DMS153 treated with DMSO at 0.1 percent for 48 hours (cell line): ENCODE data around the gene CSRP2.

ENCODE experiments used
- DNase-seq: peaks from one replicate; lab custom pipeline; 2025; ENCODE audit not compliant: unreplicated experiment; lab: John Stamatoyannopoulos, UW

The CSRP2 gene

DNA sequence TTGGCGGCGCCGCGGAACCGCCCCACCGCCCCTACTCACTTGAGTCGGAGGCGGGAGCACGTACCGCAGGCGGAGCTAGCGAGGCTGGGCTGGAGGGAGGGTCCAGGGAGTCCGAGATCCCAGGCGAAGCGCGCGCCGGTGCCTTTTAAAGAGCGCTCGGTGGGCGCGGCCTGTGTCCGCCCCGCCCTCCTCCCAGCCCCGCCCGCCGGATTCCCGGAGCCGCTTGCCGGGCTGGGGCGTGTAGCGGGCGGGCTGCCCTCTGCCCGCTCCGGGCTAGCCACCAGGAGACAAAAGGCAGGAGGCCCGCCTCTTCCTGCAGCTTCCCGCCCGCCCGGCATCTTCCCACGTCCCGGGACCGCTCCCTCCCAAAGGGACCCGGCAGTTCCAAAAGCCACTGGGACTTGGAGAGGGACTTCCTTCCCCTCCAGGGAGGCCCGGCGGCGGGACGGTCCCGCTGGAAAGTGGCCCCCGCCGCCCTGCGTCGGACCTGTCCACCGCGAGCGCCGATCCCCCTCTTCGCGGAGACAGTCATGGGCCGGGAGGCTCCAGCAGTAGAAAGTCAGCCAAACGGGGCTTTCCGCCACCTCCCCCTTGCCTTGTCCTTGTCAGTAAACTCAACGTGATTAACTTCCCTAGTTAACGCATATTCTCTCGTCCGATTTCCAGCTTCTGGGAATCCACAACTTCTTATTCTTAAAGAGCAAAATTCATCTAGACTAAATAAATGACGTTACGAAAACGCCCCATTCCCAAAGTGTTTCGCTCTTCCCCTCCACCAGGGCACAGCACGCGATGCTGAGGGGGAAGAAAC lies at the start of gene CSRP2:
CSRP2 (minus strand) TSS at position 121 of the 811 bp plus-strand sequence. CDS start 12,759 bp downstream, outside the sequence.
- DNase-seq, result peak; percentile 54

DNA sequence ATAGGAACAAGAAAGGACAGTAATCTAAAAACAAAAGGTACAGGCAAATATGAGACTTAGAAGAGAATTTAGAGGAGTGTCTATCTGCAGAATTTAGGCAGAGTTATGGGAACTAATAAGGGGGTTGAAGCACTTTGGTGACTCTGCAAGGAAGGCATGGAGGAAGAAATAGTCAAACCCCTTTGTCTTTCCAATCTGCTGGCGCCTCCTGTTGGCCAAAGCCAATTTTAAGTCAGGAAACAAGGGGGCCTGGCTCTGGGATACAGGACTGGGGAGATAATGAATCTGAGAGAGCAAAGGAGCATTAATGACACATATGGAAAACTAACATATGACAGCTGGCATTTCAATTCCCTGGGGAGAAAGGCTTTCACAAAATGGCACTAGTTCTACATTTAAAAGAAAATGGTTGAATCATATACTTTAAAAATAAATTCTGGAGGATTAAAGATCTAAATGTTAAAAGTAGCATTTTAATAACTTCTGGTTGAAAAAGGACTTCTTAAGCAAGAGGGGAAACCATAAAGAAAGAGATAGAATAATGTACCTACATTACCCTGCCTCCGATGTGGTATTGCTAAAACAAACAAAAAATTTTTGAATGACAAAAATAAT lies 48.5 kb upstream of the CSRP2 start:
- DNase-seq, result no peak

DNA sequence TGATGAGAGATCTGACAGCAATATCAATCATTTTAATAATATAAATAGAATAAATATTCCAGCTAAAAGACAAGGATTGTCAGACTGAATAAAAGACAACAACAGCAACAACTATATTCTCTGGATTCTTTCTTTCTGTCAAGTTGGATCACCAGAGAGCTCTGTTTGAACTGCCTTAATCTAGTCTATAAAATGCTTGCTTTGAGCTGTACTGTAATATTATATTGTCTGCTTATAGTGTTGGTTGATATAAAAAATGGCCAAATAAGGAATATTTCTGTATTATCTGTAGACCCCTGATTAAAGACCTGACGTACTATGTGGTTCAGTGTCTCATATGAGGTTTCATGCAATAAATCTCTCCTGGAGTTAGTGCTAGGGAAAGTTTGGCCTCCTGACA lies 46.3 kb upstream of the CSRP2 start:
- no peak for DNase-seq

DNA sequence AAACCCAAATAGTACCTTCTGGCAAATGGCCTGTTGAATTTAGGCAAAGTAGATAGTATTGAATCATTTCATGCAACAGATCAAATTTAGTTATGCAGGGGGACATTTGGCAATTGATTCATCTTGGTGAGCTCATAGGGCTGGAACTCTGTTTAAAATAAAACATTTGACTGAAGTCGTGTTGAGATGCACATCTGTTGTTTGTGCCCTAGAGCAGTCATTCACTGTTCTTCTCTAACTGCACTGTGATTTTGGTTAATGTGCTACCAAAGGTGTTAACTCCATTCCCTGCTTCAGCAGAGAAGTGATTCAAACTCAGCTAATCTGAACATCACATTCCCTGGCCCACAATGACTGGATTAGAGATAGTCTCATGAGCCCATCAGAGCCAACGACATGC lies 44.0 kb upstream of the CSRP2 start:
- no peak for DNase-seq

DNA sequence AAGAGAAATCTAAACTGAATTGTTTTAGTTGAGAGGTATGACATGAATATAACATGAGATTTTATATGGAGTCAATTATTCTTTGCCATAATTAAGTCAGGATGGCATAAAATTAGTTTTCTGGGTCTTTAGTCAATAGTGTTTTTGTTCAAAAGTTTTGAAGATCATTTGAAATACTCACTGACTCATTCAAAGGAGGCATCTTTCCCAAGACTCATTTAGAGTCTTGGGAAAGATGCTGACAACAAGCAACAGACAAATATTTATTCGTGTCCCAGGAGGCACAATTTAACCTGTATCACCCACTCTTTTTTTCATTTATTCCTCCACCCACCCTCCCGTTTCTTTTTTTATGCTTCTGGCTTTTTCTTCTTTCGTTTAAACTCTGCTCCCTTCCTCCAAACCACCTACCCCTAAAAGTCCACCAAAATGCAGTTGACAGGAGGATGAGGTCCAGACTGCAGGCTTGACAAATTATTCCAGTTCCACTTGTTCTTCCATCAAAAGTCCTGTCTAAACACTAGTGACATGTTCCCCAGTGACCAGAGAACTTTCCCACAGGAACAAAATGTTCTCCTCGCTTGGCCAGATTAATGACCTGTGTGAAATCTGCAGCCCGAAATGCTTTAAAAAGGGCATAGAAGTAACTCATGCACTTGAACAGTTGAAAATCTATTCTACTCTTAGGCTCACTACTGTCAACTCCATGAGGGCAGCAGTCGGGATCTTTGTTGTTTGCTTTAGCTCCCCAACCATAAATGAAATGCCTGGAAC lies 43.3 kb upstream of the CSRP2 start:
- no peak for DNase-seq

DNA sequence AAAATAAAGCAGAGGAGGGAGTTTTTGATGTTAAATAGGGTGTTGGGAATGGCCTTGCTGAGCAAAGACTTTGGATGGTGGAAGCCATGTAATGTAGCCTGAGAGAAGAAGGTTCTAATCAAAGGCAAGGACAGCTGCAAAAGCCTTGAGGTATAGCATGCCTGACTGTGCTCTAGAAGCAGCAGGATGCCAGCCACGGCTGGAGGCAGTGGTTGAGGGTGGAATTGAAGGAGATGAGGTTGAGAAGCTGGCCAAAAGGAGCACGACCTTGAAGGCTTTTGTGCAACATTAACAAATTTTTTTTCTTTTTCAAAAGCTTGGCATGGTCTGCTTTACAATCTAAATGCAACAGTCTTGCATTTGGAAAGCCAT lies 42.3 kb upstream of the CSRP2 start:
- no peak for DNase-seq

DNA sequence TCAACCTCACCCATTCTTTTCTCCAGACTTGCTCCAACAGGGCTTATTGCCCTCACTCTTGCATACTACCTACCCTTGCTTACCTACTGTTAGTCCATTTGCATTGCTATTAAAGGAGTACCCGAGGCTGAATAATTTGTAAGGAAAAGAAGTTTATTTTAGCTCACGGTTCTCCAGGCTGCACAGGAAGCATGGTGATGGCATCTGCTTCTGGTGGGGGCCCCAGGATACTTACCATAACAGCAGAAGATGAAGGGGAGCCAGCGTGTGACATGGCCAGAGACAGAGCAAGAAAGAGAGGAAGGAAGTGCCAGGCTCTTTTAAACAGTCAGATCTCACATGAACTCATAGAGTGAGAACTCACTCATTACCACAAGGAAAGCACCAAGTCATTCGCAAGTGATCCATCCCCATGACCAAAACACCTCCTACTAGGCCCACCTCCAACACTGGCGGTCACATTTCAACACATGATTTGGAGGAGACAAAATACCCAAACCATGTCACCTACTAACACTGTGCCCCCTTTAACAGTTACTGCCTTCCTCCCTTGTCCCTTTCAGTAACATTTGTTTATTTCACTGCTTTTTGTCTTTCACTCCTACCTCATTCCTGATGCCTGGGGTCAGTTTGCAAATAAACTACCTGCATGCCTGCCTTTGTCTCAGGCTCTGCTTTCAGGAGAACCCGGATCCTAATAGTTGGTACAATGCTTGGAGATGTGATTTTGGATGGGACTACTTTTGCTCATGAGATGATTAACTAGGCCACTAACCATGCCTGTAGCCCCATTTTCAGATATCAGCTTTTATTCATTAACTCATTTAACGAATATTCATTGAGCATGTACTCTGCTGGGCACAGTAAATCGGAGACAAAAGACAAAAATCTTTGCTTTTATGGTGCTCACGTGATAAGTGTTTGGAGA lies 41.6 kb upstream of the CSRP2 start:
- no peak for DNase-seq

DNA sequence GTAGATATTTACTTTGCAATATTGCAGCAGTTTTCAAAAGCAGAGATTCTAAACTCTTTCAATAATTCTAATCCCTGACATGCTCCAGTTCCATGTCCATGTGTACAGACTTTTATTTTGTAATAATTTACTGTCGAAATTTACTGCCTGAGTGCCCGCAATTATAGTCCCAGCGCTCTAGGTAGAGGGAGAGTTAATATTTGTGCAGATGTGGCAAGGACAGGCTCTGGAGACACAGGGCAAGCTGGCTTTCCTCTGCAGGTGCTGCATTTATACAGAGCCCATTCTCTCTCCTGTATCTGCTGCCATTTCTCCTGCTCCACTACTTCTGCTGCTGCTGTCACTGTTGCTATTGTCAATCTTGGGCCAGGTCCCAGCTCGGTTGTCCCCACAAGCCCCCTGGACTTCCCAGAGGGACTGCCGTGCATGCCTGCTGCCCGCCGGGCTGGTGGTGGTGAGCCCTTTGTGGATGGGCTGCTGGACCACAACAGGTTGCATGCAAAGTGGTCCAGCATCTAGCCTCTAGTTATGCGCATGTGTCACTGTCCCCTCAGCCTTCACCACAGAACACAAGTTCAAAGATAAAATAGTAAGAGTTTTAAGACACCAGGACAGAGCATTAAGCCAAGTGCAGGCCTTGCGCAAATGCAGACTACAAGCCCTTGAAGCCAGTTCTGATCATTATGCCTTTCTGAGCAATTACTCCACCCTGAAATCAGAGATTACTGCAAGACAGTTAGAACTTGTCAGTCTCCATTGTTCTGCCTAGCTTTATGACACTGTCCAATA lies 40.8 kb upstream of the CSRP2 start:
- DNase-seq, result no peak

DNA sequence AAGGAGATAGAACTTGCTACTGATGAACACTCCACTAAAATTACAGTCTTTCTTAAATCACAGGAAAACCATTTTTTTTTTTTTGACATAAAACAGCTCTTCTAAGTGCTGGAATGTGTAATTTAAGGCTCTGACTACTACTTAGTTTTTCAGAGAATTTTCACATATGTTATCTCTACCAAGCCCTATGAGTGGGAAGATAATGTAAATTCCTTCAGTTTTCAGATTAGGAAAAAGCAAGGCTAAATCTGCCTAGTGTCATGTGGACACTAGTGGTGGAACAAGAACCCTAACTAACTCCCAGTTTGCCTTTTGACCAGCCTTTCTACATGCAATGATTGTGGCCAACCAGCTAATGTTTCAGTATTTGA lies 37.3 kb upstream of the CSRP2 start:
- DNase-seq, result no peak

DNA sequence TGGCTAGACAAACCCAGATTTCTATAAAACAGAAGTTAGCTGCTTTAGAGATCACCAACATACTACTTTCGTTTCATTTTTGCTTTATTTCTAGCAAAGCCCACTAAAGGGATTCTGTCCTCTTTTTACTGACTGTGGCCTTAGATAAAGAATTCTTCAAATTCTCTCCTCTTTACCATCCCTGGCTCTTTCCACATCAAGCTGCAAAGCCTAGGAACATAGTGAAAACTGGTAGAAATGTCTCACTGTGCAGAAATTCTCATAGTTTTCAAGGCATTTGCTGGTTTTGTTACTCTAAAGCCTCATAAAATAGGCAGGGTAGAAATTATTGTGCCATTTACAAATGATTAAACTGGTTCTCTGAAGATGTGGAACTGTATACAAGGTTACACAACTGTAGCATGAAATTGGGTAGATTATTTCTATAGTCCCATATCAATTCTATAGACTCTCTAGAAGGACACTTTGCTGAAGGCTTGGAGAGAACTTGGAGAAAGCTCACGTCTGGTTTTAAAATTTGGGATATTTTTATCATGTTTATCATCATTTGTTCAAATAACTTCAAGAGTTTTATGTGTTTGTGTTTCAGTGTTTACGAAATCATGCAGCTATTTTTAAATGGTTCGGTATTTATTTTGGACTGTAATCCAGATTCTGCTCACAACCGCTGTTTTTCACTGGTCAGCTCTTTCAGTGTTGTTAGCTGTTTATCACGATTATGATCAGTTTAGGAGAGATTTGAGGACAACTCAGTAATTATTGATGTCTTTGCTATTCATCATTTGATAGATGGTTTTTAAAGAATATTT lies 36.7 kb upstream of the CSRP2 start:
- no peak for DNase-seq

DNA sequence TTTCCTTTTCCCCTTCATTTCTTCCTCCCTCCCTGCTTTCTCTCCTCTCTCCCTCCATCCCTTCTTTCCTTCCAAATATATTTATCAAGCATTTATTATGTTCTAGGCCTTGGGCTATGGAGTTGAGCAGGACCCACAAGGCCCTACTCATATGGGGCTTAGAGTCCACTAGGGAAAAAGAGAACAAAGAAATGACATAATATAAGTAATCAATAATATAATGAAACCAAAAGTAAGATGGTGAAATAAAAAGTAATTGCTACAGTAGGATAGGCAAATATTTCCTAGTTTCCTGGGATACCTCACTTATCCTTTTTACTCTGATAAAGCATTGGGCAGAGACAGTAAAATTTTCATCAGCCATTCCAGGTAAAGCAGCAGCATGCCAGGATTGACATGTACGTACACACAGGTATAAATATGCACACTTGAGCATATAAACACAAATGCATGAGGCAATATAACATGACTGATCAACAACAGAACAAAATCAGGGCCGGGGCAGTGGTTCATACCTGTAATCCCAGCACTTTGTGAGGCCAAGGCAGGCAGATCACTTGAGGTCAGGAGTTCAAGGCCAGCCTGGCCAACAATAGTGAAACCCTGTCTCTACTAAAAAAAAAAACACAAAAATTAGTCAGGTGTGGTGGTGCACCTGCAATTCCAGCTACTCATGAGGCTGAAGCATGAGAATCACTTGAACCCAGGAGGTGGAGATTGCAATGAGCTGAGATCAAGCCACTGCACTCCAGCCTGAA lies 35.5 kb upstream of the CSRP2 start:
- no peak for DNase-seq

DNA sequence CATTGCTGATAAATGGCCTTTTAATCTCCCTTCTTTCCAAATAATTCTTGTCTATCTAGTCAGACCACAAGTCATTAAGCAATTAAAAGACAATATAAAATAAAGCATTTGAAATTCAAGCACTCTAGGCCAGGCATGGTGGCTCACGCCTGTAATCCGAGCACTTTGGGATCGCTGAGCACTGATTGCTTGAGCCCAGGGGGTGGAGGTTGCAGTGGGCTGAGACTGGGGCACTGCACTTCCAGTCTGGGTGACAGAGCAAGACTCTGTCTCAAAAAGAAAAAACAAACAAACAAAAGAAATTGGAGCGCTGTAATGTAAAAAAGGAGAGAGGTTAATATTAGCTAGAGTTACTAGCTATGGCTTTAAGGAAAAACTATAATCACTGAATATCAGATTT lies 30.5 kb upstream of the CSRP2 start:
- no peak for DNase-seq

DNA sequence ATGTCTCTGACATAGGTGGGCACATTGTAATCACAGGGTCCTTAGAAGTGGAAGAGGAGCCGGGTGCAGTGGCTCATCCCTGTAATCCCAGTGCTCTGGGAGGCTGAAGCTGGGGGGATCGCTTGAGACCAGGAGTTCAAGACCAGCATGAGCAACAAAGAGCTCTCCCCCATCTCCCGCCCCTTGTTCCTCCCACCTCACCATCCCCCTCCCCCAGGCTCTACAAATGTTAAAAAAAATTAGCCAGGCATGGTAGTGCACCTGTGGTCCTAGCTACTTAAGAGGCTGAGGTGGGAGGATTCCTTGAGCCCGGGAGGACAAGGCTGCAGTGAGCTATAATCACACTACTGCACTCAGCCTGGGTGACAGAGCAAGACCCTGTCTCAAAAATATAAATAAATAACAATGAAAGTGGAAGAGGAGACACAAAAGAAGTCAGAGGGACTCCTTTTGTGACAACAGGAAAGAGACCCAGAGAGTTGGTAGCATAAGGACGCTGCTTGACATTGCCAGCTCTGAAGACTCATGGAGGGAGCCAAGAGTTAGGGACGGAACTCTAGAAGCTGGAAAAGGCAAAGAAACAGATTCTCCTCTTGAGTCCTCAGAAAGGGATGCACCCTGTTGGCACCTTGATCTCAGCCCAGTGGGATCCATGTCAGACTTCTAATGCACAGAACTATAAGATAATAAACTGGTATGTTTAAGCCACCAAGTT lies 29.6 kb upstream of the CSRP2 start:
- DNase-seq, result no peak

DNA sequence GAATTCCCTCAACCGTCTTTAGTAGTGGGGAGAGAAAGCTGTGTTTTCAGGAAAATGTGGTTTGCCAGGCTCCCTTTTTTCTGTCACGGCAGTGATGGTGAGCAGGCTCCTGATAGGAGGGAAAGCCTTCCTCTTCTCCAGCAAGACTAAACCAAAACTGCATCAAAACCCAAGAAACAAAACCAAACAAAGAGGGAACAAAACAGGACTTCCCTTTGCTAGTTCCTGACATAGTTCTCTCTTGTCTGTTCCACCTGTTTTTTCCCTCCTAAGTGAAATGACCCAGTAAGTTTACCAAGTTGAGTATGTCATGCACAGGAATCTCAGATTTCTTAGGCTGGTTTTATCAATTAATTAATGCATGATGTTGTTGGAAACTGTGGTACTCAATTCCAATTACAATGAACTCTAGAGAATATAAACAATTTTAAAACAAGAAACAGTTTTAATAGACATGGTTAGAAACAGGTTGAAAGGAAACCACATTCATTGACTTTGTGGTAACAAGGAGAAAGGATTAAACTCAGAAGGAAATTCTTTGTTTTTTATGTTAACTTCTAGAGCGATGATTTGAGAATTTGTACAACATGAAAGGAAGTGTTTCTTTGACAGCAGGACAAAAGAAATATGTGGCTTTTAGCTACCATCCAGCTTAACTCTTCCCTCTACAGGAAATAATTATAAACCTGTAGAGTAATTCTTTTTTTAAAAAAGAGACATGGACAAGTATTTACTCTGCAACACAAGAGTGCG lies 23.0 kb upstream of the CSRP2 start:
- DNase-seq, result no peak

DNA sequence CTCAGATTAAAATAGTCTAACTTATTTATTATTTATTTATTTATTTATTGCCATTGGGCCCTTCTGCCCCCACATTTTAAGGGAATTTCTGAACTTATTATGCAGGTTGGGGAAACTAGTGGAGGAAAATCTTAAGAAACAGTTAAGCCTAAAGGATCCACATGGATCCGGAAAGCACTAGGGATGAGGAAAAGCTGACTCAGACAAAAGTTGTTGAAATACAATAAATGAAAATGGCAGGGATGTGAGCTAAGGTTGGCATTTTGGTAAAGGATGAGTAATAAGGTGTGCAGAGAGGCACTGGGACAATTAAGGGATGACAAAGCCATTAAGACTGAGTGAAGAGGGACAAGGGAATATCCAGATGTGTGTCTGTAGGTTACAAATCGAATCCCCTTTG lies 20.7 kb upstream of the CSRP2 start:
- DNase-seq, result no peak

DNA sequence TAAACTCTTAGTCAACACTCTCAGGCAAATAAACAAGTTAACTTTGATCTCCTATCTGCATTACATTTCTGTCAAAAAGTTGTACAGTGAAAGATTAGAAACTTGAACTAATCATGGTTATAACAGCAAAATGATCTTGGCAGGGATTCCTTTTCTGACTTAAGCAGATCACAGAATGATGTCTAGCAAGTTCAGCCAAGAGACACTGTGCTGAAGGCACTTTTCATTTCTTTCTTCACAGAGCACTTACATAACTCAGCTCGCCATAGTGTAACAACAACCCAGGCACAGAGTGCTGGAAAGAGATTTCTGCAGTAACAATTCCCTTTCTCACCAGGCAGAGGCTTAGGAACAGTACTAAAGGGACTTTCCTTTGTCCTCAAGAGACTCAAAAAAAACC lies 19.6 kb upstream of the CSRP2 start:
- DNase-seq, result no peak

DNA sequence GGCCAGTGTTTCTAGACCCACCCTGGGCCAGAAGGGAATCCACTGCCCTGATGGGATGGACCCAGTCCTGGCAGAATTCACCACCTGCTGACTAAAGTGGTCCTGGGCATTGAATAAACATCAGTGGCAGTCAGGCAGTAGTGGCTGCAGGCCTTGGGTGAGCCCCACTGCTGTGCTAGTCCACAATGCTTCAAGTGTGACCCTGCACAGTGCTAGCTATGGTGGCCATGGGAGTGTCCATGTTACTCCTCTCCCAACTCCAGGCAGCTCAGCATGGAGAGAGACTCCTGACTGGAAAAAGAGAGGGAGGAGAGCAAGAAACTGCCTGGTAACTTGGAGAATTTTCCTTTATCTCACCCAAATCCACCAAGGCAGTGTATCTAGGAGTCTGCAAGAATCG lies 17.5 kb upstream of the CSRP2 start:
- DNase-seq, result no peak
